ENCODE data around the gene WDR93.

Gene WDR93

DNA sequence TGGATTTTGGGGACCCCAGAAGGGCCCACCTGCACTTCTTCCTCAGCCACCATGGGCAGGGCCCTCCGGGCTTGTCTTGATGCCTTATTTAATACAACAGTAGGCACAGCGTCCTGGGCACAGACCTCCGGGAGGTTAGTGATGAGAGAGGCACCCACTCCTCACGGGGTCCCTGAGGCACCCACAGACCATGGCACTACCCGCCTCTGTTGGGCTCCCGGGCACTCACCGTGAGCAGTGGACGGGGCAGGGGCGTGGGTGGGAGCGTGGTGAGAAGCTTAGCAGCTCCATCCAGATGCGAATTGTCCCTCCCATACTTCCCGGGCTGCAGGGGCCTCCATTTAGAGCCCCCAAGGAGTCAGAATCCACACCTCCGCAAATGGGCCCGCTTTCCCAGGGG is 85.2 kb downstream of the WDR93 start:
- Histone ChIP-seq H3K27ac (ENCODE audit: low read length) (no peak overlapping the region), H2AFZ (ENCODE audit: low read length) (0 out of 2 replicates have a peak overlapping the region, but pooled peaks have one; percentile 85), H3K4me3 (ENCODE audit: low read length) (no peak overlapping the region)

DNA sequence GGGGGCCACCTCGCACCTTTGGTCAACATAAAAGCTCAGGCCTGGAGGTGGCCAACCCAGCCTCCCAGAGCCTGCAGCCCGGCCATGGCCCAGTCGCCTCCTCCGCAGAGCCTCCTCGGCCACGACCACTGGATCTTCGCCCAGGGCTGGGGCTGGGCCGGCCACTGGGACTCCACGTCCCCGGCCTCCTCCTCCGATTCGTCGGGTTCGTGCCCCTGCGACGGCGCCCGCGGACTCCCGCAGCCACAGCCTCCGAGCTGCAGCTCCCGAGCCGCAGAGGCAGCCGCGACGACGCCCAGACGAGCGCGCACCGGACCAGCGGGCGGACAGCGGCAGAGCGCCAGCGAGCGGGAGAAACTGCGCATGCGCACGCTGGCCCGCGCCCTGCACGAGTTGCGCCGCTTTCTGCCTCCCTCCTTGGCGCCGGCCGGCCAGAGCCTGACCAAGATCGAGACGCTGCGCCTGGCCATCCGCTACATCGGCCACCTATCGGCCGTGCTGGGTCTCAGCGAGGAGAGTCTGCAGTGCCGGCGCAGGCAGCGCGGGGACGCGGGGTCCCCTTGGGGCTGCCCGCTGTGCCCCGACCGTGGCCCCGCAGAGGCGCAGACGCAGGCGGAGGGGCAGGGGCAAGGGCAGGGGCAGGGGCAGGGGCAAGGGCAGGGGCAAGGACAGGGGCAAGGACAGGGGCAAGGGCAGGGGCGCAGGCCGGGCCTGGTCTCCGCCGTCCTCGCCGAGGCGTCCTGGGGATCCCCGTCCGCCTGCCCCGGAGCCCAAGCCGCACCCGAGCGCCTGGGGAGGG is 85.9 kb downstream of the WDR93 start, which contains the start of gene MESP2:
Gene MESP2 (plus strand): TSS at position 59 of the 799 bp plus-strand sequence. CDS start 26 bp downstream, at position 85.
- Histone ChIP-seq H4K20me1 (ENCODE audit: insufficient read depth, low read length) (no peaks in the 10 kb centered on the region), H3K9ac (ENCODE audit: low read length) (peak within 1 kb of the TSS; percentile 43; the same call in 1 of the 2 replicates), H3K4me2 (ENCODE audit: low read depth, low read length) (peak within 1 kb of the TSS; percentile 86), H3K4me1 (ENCODE audit: low read length) (peaks cover 27% of the 10 kb centered on the region), H2AFZ (ENCODE audit: low read length) (peak within 1 kb of the TSS; percentile 85), H3K9me3 (replicated peaks; ENCODE audit: insufficient read depth, low read length) (no peaks in the 10 kb centered on the region), H3K4me3 (ENCODE audit: low read length) (peak within 1 kb of the TSS; percentile 52), H3K9me2 (replicated peaks; ENCODE audit: insufficient read depth, low read length) (no peaks in the 10 kb centered on the region), H3F3A (ENCODE audit: insufficient read depth, low read length) (peaks cover 13% of the 10 kb centered on the region), H3K27me3 (replicated peaks; ENCODE audit: insufficient read depth, low read length) (no peaks in the 10 kb centered on the region), H3K27ac (ENCODE audit: low read length) (no peak within 1 kb of the TSS), H3K79me2 (ENCODE audit: low read length) (no peaks in the 10 kb centered on the region), H3K36me3 (replicated peaks; ENCODE audit: insufficient read depth, low read length) (no peaks in the 10 kb centered on the region)
- DNase-seq = peak; percentile 79
- TF ChIP-seq, protein P1, sequence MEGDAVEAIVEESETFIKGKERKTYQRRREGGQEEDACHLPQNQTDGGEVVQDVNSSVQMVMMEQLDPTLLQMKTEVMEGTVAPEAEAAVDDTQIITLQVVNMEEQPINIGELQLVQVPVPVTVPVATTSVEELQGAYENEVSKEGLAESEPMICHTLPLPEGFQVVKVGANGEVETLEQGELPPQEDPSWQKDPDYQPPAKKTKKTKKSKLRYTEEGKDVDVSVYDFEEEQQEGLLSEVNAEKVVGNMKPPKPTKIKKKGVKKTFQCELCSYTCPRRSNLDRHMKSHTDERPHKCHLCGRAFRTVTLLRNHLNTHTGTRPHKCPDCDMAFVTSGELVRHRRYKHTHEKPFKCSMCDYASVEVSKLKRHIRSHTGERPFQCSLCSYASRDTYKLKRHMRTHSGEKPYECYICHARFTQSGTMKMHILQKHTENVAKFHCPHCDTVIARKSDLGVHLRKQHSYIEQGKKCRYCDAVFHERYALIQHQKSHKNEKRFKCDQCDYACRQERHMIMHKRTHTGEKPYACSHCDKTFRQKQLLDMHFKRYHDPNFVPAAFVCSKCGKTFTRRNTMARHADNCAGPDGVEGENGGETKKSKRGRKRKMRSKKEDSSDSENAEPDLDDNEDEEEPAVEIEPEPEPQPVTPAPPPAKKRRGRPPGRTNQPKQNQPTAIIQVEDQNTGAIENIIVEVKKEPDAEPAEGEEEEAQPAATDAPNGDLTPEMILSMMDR (IDR thresholded peaks at IDR 0.05; ENCODE audit: low read length) = no peak
- TF ChIP-seq EZH2 (optimal IDR thresholded peaks at IDR 0.05; ENCODE audit: low read depth, low read length) (no peak), EZH2phosphoT487 (IDR thresholded peaks at IDR 0.05; ENCODE audit: low read length) (no peak)

More for the DNA sequence above, 85.2 kb downstream of the WDR93 start:
- Histone ChIP-seq H3K9me3 (replicated peaks; ENCODE audit: insufficient read depth, low read length) (no peaks in the 10 kb centered on the region), H3K79me2 (ENCODE audit: low read length) (no peaks in the 10 kb centered on the region), H3K9me2 (replicated peaks; ENCODE audit: insufficient read depth, low read length) (no peaks in the 10 kb centered on the region), H3K4me2 (ENCODE audit: low read depth, low read length) (peak overlapping the region; percentile 86), H3K4me1 (ENCODE audit: low read length) (peaks cover 21% of the 10 kb centered on the region), H4K20me1 (ENCODE audit: insufficient read depth, low read length) (no peaks in the 10 kb centered on the region), H3K9ac (ENCODE audit: low read length) (peak overlapping the region; percentile 43; the same call in 1 of the 2 replicates), H3F3A (ENCODE audit: insufficient read depth, low read length) (peaks cover 6% of the 10 kb centered on the region), H3K36me3 (replicated peaks; ENCODE audit: insufficient read depth, low read length) (no peaks in the 10 kb centered on the region), H3K27me3 (replicated peaks; ENCODE audit: insufficient read depth, low read length) (no peaks in the 10 kb centered on the region)
- no peak for DNase-seq
- TF ChIP-seq, protein P1 (IDR thresholded peaks at IDR 0.05; ENCODE audit: low read length) = no peak
- TF ChIP-seq EZH2phosphoT487 (IDR thresholded peaks at IDR 0.05; ENCODE audit: low read length) (no peak), EZH2 (optimal IDR thresholded peaks at IDR 0.05; ENCODE audit: low read depth, low read length) (no peak)

DNA sequence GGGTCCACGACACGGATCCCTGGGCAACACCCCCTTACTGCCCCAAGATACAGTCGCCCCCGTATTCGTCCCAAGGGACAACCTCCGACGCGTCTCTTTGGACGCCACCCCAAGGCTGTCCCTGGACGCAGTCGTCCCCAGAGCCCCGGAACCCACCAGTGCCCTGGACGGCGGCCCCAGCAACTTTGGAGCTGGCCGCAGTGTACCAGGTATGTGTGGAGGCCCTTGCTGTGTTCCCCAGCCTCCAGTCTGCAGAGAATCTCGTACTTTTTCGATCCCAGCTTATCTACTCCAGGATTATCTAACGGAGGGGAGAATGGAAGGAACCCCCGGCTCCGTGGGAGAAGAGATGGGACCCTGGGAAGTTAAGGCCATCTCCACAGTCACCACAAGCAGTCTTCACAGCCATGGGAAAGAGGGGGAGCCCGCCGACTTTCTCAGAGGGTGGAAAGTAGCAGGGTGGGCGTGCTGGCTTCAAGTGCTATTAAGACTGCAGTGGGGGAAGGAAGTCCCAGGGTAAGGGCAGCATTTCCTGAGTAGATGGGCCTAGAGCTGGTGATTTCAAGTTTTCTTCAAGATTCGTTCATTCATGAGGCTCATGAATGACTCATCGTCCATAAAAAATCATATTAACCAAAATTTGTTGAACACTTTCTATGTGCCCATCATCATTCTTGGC is 86.6 kb downstream of the WDR93 start:
- Histone ChIP-seq H3K36me3 (replicated peaks; ENCODE audit: insufficient read depth, low read length) (no peaks in the 10 kb centered on the region), H3K9me2 (replicated peaks; ENCODE audit: insufficient read depth, low read length) (no peaks in the 10 kb centered on the region), H3K9me3 (replicated peaks; ENCODE audit: insufficient read depth, low read length) (no peaks in the 10 kb centered on the region), H3K79me2 (ENCODE audit: low read length) (no peaks in the 10 kb centered on the region), H3K4me1 (ENCODE audit: low read length) (peaks cover 32% of the 10 kb centered on the region), H3K4me2 (ENCODE audit: low read depth, low read length) (no peak overlapping the region; the same call in 1 of the 2 replicates), H3K9ac (ENCODE audit: low read length) (no peak overlapping the region), H3K27me3 (replicated peaks; ENCODE audit: insufficient read depth, low read length) (no peaks in the 10 kb centered on the region), H3K4me3 (ENCODE audit: low read length) (no peak overlapping the region), H4K20me1 (ENCODE audit: insufficient read depth, low read length) (no peaks in the 10 kb centered on the region), H2AFZ (ENCODE audit: low read length) (no peak overlapping the region), H3K27ac (ENCODE audit: low read length) (no peak overlapping the region), H3F3A (ENCODE audit: insufficient read depth, low read length) (peaks cover 20% of the 10 kb centered on the region)
- TF ChIP-seq, protein P1 (IDR thresholded peaks at IDR 0.05; ENCODE audit: low read length) = no peak
- TF ChIP-seq EZH2phosphoT487 (IDR thresholded peaks at IDR 0.05; ENCODE audit: low read length) (no peak), EZH2 (optimal IDR thresholded peaks at IDR 0.05; ENCODE audit: low read depth, low read length) (no peak)
- DNase-seq = no peak

Measured in MM.1S (cell line).